DMS153 treated with DMSO at 0.1 percent for 48 hours (cell line): ENCODE data around the gene NUAK2.
"Not testable (repeated sequence)": the region's sequence is repeated elsewhere in the genome, so short reads cannot be mapped to it uniquely, and the experiment has no call there.

ENCODE experiments used
- DNase-seq: peaks from one replicate; lab custom pipeline; 2025; ENCODE audit not compliant: unreplicated experiment; lab: John Stamatoyannopoulos, UW

NUAK2 gene

GRCh38 chr1:205321162-205321958 is at the start of gene NUAK2:
NUAK2 (minus strand) TSS chr1:205321745; CDS start chr1:205321628, 117 bp downstream.
- peak; percentile 95 for DNase-seq

- no peak for DNase-seq
Observed at GRCh38 chr1:205370780-205371179, 49.2 kb upstream of the NUAK2 start.

GRCh38 chr1:205369701-205370123 is 48.2 kb upstream of the NUAK2 start:
- no peak for DNase-seq

- no peak for DNase-seq
Observed at GRCh38 chr1:205368478-205368877, 46.9 kb upstream of the NUAK2 start.

- DNase-seq: peak; percentile 87
Observed at GRCh38 chr1:205365945-205366463, 44.5 kb upstream of the NUAK2 start.

GRCh38 chr1:205365086-205365485 is 43.5 kb upstream of the NUAK2 start:
- not testable (repeated sequence) for DNase-seq

- DNase-seq: no peak
Observed at GRCh38 chr1:205360891-205361290, 39.3 kb upstream of the NUAK2 start.

- peak; percentile 61 for DNase-seq
Observed at GRCh38 chr1:205359771-205360565, 38.4 kb upstream of the NUAK2 start.

- no peak for DNase-seq
Observed at GRCh38 chr1:205358579-205358978, 37.0 kb upstream of the NUAK2 start.

GRCh38 chr1:205357567-205357966 is 36.0 kb upstream of the NUAK2 start:
- no peak for DNase-seq

- peak; percentile 45 for DNase-seq
Observed at GRCh38 chr1:205356440-205357139, 35.0 kb upstream of the NUAK2 start, which contains the start of gene KLHDC8A. KLHDC8A (minus strand) TSS chr1:205356922; CDS start chr1:205343604, 13,318 bp downstream.

GRCh38 chr1:205355075-205355453 is 33.5 kb upstream of the NUAK2 start:
- peak; percentile 53 for DNase-seq

GRCh38 chr1:205354259-205355074 is 32.9 kb upstream of the NUAK2 start:
- peak; percentile 47 for DNase-seq

GRCh38 chr1:205353612-205354011 is 32.1 kb upstream of the NUAK2 start:
- no peak for DNase-seq

- no peak for DNase-seq
Observed at GRCh38 chr1:205353191-205353590, 31.6 kb upstream of the NUAK2 start.

- peak; percentile 98 for DNase-seq
Observed at GRCh38 chr1:205351984-205352713, 30.6 kb upstream of the NUAK2 start.

GRCh38 chr1:205350691-205351141 is 29.2 kb upstream of the NUAK2 start:
- no peak for DNase-seq

GRCh38 chr1:205350124-205350523 is 28.6 kb upstream of the NUAK2 start:
- no peak for DNase-seq
